NCI-H446 treated with DMSO at 0.1 percent for 48 hours (cell line): ENCODE results near the gene TTR.

ENCODE experiments used
- DNase-seq: peaks from one replicate; lab custom pipeline; 2025; lab: John Stamatoyannopoulos, UW

The TTR gene

DNA sequence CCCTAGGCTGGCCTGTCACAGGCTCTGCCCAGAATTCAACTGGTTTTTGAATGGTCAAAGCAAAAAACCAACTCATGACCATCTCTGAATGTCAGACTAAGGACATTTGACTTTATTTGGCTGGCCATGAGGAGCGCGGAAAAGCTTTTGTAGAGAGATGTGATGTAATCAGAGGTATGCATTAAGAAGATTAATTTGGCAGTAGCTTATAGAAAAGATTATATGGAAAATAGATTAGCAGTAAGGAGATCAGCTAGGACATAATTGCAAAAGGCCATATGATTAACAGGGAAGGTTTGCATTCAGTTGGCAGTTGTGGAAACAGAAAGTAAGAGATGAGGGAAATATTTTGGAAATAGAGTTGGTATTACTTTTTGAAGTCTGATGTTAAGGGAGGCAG lies 12.3 kb upstream of the TTR start:
- DNase-seq = no peak

DNA sequence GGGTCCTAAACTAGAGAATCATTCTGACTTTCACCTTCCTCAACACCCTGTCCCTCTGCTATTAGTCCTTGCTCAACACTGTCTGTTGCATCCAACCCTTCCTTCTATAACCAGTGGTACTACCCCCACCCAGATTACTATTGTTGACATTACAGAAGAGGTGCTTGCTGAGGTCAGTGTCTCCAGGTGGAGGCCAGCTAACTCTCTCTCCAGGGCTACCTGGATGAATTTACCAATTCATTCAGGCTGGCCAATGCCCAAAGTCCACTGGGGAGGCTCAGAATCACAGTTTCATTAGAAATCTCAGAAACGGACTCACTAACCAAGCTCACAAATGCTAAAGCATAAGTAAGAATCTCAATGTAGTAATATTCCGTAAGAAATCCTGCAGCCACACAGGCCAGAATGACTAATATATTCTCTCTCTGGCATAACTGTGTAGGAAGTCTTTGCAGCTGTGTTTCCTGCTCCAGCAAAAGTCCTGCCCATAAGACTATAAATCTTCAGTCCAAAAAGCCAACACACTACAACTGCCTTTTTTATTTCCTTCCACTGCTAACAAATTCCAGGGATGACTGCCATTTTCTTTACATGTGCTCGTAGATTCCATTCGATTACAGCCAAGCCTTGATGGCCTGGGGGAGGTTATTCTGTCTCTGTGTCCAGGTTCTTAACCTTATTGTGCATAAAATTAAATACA lies 10.0 kb upstream of the TTR start:
- DNase-seq = no peak

DNA sequence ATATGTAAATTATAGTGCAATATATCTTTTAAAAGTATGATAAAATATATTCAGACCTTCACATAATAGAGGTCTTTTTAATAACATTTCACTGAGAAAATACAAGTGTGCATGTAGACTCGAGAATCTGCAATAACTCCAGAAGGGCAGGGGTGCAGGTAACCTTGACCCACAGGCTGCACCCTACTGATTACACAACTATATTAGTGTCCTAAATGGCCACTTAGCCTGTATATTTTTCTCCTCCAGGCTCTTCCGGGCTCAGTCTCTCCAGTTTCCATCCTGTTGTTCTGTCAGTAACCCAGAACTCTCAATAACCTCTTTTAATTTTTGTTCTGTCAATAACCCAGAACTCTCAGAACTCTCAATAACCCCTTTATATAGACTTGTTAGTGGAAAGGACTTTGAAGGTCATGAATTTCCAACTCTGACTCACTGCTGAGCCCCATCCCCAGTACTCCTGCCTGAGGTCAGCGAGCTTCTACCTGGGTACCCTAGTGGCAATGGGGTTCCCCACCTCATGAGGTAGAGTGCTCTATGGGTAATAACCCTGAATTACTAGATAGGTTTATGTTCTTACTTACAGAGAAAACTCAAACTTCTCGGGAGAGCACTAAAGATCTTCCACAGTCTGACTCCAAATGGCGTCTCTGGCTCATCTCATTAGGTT lies 8.4 kb upstream of the TTR start:
- no peak for DNase-seq

DNA sequence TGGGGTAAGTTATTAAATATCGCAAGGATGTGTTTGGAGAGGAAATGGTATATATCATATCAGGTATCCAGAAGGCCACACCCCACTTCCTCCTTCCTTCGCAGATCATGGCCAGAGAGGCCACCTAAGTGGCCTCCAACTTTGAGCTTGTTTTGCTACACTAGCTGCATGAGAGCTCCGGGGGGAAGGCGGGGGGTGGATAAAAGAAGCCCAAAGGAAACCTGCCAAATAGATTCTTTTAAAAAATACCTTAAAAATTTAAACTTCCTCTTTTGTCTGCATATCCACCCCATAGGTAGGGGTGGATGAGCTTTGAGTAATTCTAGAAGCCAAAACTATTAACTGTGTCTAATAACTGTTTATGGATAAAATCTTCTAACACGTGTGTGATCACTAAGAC lies 5.7 kb upstream of the TTR start:
- DNase-seq = no peak

DNA sequence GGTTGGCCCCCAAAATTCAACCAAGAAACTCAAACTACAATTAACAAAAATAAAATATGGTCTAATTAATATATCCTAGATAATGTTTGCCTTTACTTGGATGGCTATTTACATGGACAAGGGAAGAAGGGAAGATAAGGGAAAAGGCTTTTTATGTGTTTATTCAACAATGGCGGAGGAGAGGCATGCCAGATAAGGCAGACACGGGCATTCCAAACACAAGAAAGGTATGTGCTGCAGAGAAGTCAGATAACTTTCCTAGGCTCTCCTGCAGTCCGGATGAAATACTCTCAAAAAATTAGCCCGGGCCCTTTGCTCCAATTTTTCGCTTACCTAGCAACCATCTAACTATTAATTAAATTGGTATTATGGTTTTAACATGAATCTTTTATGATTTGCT lies 5.1 kb upstream of the TTR start:
- DNase-seq = no peak

DNA sequence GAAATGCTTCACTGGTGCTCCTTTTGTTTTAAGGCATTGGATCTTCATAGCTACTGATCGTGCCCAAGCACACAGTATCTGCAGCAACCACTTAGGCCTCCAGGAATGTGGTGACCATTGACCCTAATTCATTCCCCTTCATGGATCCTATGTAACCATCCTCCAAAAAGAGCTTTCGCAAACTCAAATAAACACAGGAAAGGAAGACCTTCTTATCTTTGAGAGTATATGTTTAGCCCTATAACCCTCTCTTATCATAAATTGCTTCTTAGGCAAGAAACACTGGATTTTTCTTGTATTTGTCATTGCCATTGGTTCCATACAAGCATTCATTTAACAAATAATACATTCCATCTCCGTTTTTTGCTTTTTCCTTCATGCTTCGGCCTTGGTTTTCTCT lies 4.1 kb upstream of the TTR start:
- no peak for DNase-seq

DNA sequence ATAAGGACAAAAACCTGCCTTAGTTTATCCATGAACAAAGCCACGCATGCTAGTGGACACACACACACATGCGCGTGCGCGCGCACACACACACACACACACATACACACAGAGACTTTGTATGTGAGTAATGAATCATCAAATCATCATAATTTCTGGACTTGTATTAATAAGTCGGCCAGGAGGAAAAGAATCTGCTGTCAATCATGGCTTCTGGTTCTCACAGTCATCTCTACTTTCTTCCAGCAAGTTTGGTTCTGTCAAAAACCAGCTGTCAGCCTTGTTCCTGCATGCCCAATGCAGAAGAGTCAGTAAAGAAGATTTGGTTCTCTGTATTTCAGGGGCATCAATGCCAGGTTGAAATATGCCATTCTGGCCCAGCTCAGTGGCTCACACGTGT lies 1.1 kb upstream of the TTR start:
- no peak for DNase-seq

DNA sequence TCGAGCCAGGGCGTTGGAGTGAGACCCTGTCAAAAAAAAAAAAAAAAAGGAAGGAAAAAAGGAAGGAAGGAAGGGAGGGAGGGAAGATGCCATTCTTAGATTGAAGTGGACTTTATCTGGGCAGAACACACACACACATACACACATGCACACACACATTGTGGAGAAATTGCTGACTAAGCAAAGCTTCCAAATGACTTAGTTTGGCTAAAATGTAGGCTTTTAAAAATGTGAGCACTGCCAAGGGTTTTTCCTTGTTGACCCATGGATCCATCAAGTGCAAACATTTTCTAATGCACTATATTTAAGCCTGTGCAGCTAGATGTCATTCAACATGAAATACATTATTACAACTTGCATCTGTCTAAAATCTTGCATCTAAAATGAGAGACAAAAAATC lies 564 bp upstream of the TTR start:
- no peak for DNase-seq

DNA sequence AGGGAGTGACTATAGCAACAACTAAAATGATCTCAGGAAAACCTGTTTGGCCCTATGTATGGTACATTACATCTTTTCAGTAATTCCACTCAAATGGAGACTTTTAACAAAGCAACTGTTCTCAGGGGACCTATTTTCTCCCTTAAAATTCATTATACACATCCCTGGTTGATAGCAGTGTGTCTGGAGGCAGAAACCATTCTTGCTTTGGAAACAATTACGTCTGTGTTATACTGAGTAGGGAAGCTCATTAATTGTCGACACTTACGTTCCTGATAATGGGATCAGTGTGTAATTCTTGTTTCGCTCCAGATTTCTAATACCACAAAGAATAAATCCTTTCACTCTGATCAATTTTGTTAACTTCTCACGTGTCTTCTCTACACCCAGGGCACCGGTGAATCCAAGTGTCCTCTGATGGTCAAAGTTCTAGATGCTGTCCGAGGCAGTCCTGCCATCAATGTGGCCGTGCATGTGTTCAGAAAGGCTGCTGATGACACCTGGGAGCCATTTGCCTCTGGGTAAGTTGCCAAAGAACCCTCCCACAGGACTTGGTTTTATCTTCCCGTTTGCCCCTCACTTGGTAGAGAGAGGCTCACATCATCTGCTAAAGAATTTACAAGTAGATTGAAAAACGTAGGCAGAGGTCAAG lies 955 bp downstream of the TTR start:
- no peak for DNase-seq

DNA sequence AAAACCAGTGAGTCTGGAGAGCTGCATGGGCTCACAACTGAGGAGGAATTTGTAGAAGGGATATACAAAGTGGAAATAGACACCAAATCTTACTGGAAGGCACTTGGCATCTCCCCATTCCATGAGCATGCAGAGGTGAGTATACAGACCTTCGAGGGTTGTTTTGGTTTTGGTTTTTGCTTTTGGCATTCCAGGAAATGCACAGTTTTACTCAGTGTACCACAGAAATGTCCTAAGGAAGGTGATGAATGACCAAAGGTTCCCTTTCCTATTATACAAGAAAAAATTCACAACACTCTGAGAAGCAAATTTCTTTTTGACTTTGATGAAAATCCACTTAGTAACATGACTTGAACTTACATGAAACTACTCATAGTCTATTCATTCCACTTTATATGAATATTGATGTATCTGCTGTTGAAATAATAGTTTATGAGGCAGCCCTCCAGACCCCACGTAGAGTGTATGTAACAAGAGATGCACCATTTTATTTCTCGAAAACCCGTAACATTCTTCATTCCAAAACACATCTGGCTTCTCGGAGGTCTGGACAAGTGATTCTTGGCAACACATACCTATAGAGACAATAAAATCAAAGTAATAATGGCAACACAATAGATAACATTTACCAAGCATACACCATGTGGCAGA lies 3.6 kb downstream of the TTR start:
- DNase-seq = no peak

DNA sequence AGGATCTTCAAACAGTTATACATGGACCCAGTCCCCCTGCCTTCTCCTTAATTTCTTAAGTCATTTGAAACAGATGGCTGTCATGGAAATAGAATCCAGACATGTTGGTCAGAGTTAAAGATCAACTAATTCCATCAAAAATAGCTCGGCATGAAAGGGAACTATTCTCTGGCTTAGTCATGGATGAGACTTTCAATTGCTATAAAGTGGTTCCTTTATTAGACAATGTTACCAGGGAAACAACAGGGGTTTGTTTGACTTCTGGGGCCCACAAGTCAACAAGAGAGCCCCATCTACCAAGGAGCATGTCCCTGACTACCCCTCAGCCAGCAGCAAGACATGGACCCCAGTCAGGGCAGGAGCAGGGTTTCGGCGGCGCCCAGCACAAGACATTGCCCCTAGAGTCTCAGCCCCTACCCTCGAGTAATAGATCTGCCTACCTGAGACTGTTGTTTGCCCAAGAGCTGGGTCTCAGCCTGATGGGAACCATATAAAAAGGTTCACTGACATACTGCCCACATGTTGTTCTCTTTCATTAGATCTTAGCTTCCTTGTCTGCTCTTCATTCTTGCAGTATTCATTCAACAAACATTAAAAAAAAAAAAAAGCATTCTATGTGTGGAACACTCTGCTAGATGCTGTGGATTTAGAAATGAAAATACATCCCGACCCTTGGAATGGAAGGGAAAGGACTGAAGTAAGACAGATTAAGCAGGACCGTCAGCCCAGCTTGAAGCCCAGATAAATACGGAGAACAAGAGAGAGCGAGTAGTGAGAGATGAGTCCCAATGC lies 4.6 kb downstream of the TTR start:
- DNase-seq = no peak

DNA sequence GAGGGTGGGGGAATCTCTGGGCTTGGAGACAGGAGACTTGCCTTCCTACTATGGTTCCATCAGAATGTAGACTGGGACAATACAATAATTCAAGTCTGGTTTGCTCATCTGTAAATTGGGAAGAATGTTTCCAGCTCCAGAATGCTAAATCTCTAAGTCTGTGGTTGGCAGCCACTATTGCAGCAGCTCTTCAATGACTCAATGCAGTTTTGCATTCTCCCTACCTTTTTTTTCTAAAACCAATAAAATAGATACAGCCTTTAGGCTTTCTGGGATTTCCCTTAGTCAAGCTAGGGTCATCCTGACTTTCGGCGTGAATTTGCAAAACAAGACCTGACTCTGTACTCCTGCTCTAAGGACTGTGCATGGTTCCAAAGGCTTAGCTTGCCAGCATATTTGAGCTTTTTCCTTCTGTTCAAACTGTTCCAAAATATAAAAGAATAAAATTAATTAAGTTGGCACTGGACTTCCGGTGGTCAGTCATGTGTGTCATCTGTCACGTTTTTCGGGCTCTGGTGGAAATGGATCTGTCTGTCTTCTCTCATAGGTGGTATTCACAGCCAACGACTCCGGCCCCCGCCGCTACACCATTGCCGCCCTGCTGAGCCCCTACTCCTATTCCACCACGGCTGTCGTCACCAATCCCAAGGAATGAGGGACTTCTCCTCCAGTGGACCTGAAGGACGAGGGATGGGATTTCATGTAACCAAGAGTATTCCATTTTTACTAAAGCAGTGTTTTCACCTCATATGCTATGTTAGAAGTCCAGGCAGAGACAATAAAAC lies 6.5 kb downstream of the TTR start:
- no peak for DNase-seq

DNA sequence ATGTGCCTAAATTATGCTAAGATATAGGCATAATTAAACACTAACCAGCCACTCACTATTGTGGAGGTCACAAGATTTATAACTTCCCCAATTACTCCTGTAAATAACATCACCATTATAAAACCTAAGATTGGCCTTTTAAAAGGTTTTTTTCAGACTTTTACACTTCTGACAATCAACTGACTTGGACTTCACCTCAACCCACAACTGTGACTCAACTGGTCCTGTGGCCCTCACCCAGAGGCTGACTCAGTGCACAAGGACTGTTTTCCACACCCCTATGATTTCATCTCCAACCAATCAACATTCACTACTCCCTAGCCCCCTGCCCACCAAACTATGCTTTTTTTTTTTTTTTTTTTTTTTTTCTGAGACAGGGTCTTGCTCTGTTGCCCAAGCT lies 11.6 kb downstream of the TTR start:
- no peak for DNase-seq

DNA sequence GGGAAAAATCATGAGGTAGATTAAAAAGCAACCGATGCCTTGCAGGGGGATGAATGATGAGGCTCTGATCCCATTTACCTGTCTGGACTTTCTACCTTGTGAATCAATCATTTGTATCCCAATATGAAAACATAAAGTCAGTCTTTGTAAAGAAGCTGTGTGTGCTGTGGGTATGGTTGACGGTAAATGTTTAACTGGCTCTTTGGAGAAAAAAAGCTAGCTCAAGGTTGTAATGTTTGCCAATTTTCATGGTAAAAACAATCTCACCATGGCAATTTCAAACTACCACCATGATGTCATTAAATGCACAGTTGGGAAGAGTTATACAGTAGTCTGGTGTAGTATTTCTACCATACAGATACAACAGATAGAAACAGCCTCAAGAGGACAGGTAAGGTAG lies 14.6 kb downstream of the TTR start:
- no peak for DNase-seq

DNA sequence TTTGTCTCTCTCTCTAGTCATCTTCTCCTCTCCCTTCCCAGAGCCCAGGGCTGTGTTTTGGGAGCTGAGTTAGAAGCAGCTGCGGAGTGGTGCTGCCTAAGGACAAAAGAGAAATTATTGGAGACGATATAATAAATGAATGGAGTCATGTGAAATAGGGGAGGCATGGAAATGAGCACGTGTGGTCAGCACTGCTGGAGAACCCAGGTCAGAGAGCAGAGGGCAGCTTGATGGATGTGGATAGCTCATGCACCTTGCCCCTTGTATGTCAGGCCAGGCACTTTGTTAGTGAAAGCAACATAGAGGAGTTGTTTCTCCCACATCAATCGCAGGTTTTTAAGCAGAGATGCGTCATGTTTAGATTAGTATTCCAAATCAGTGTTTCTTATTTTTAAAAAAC lies 15.7 kb downstream of the TTR start:
- DNase-seq = no peak

DNA sequence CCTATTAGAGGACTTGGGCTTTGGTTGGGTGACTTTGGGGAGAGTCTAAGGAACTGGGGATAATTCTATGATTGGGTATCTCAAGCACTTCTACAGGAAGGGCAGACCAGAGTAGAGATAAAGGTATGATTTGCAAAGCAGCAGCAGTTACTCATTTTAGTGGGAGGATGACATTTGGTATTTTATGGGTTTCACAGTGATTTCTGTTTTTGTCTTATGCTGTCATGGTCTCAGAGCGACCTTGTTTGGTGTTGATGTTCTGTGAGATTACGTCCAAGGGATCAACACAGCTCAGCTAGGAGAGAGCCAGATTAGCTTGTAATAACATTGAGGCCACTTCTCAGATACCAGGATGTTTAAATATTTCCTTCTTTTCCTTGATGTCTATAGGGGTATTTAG lies 18.2 kb downstream of the TTR start:
- DNase-seq = no peak

DNA sequence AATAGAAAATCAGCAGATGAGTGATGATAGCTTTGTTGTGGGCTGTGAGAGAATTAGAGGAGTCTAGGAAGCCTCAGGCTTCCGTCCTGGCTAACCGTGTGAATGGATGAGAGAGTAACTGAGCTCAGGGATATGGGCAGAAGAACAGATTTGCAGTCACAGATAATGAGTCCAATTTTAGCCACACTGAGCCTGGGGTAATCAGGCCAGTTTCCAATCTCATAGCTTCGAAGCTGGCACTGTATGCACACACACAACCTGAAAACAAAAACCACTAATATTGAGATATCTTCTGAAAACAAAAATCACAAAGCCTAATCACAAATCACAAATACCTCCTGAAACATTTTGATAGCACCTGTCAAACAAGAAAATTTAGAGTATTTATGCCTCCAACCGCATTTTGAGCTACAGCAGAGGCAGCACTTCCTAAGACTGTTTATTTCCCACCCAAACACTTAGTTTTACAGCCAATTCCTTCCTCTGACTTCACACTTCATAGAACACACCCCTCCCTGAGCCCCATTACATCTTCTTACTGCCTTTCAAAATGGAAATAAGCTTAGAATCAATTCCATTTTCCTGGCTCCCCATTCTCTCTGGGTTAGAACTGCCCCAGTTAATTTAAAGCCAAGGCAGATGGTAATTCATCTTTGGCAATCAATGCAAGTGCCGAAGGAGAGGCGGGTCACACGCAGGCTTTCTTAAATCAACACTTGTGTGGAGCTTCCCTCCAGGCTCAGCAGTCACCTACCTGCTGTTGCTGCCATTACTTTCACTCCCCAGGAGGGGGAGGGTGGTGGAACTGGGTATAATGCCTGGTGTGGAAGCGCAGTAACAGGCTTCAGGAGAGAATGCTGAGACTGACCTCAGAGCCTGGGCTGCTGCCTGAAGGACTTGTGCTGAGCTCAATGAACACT lies 18.9 kb downstream of the TTR start:
- DNase-seq = no peak

DNA sequence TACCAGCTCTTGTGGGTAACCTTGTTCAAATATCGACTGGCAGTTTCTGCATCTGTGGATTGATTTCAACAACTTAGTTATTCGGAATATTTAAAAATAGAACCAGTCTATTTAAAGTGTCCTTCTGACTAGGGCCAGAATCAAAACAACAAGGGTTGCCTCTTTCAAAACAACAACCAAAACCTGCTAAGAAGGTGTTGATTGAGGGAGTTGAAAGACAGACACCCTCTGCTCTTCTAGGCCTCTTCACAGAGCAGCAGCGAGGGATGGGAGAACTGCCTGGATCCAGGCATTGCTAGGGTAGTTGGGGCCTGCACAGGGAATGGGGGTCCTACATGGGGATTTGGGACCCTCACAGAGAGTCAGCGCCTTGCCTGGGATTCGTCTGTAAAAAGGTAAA lies 19.8 kb downstream of the TTR start:
- no peak for DNase-seq

DNA sequence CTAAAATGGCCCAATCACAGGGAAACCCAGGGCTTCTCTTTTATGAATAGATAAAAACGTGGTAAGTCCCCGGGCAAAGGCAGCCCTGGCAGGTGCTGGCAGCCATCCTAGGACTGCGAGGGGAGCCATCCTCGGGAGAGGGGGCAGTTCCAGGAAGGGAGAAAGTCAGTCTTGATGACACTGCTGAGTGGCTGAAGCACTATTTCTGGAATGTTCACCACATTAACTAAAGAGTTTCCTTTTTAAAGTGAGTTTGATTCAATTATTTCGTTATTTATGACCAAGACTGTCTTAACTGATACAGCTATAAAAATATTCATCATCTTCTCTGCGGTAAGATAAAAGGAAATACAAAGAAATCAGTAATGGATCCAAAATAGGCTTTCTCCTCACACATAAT lies 20.4 kb downstream of the TTR start:
- no peak for DNase-seq

DNA sequence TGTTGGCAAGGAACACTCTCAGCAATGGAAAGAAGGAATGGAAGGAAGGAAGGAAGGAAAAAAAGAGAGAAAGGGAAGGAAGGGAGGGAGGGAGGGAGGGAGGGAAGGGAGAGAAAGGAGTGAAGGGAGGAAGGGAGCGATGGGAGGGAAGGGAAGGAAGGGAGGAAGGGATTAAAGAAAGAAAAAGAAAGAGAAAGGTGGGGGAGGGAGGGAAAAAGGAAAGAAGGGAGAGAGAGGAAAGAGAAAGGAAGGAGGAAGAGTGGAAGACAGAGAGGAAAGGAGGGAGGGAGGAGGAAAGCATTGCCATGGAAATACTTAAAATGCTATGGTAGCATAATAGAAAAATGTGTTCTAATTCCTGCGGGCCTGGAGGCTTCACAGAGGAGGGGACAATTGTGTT lies 22.4 kb downstream of the TTR start:
- DNase-seq = no peak
